ENCODE data around the gene AHSG. TPM values are rescaled to one million over a fixed set of nuclear protein-coding genes. Genes with fewer than 3 reads are reported as not detected.

AHSG gene
- total and polyA plus RNA-seq, 2 donors (not counting 3 experiments of a cell fraction or from before 2014, with no cell fraction given), result not detected

GRCh38 chr3:186640929-186641328, 28.1 kb downstream of the AHSG start:
- Histone ChIP-seq H3K4me2 (ENCODE audit: insufficient read depth, low read length) (no peak overlapping the region), H3K9ac (replicated peaks; ENCODE audit: extremely low read depth, insufficient read depth, low read length) (no peak overlapping the region), H2AFZ (ENCODE audit: low read depth, low read length) (no peak overlapping the region), H3K9me1 (replicated peaks; ENCODE audit: control insufficient read depth, extremely low read depth, insufficient read depth, low read length) (no peaks in the 10 kb centered on the region), H3K4me3 (replicated peaks in 1 of 3; ENCODE audit: insufficient read depth in 1 of 3, low read depth in 1 of 3, low read length in 3 of 3) (no peak overlapping the region), H4K20me1 (replicated peaks; ENCODE audit: control insufficient read depth, extremely low read depth, insufficient read depth, low read length) (no peaks in the 10 kb centered on the region), H3K79me2 (ENCODE audit: control insufficient read depth, insufficient read depth, low read length) (no peaks in the 10 kb centered on the region), H3K4me1 (ENCODE audit: control insufficient read depth, extremely low read depth, insufficient read depth, low read length) (no peaks in the 10 kb centered on the region), H3K36me3 (ENCODE audit: control insufficient read depth in 2 of 2, extremely low read depth in 1 of 2, insufficient read depth in 2 of 2, low read length in 2 of 2) (no peaks in the 10 kb centered on the region), H3K27ac (ENCODE audit: insufficient read depth, low read depth, low read length) (no peak overlapping the region), H3K9me3 (replicated peaks; ENCODE audit: control insufficient read depth, insufficient read depth, low read length) (no peaks in the 10 kb centered on the region), H3K27me3 (ENCODE audit: control insufficient read depth in 2 of 2, insufficient read depth in 2 of 2, low read length in 2 of 2) (peaks cover 0 to 3% of the 10 kb centered on the region in 2 experiments)
- dilution Hi-C loops (cut with MboI; ENCODE audit: extremely low pct_ligation_motif_present, low sequenced_read_pairs), result no loop called here
- DNase-seq (ENCODE audit: low read depth, low spot score) (no peak), FAIRE-seq (no peak)
- ChIA-PET POLR2A (interaction anchor here (0.5 kb wide), 1 partner anchor 120 kb away, joined by 4 read pairs; no protein-coding TSS in a partner anchor), CTCF (no interaction called here)
- intact Hi-C loops (cut with micrococcal nuclease), result no loop called here
- no TSS peak for BruUV-seq (replicated peaks)
- TF ChIP-seq MYC (IDR thresholded peaks at IDR 0.05; ENCODE audit: low read depth, low read length) (no peak), EZH2 (IDR thresholded peaks at IDR 0.05; ENCODE audit: borderline replicate concordance, low read depth, low read length, severe bottlenecking) (no peak), MAX (IDR thresholded peaks at IDR 0.05; ENCODE audit: insufficient read depth, insufficient read length) (no peak)

GRCh38 chr3:186642014-186642413, 29.2 kb downstream of the AHSG start:
- Histone ChIP-seq H3K9me1 (replicated peaks; ENCODE audit: control insufficient read depth, extremely low read depth, insufficient read depth, low read length) (no peaks in the 10 kb centered on the region), H2AFZ (ENCODE audit: low read depth, low read length) (no peak overlapping the region), H3K27me3 (ENCODE audit: control insufficient read depth in 2 of 2, insufficient read depth in 2 of 2, low read length in 2 of 2) (peaks cover 0 to 3% of the 10 kb centered on the region in 2 experiments), H4K20me1 (replicated peaks; ENCODE audit: control insufficient read depth, extremely low read depth, insufficient read depth, low read length) (no peaks in the 10 kb centered on the region), H3K4me2 (ENCODE audit: insufficient read depth, low read length) (no peak overlapping the region), H3K4me1 (ENCODE audit: control insufficient read depth, extremely low read depth, insufficient read depth, low read length) (no peaks in the 10 kb centered on the region), H3K9me3 (replicated peaks; ENCODE audit: control insufficient read depth, insufficient read depth, low read length) (no peaks in the 10 kb centered on the region), H3K79me2 (ENCODE audit: control insufficient read depth, insufficient read depth, low read length) (no peaks in the 10 kb centered on the region), H3K4me3 (replicated peaks in 1 of 3; ENCODE audit: insufficient read depth in 1 of 3, low read depth in 1 of 3, low read length in 3 of 3) (no peak overlapping the region), H3K9ac (replicated peaks; ENCODE audit: extremely low read depth, insufficient read depth, low read length) (no peak overlapping the region), H3K36me3 (ENCODE audit: control insufficient read depth in 2 of 2, extremely low read depth in 1 of 2, insufficient read depth in 2 of 2, low read length in 2 of 2) (no peaks in the 10 kb centered on the region), H3K27ac (ENCODE audit: insufficient read depth, low read depth, low read length) (no peak overlapping the region)
- CTCF ChIA-PET, result interaction anchor here (1.0 to 1.3 kb wide), 2 partner anchors 25 to 27 kb away, joined by 3 to 5 read pairs; no protein-coding TSS in a partner anchor
- dilution Hi-C loops (cut with MboI; ENCODE audit: extremely low pct_ligation_motif_present, low sequenced_read_pairs) (no loop called here), intact Hi-C loops (cut with micrococcal nuclease) (no loop called here)
- POLR2A ChIA-PET, result no interaction called here
- no TSS peak for BruUV-seq (replicated peaks)
- DNase-seq (ENCODE audit: low read depth, low spot score) (no peak), FAIRE-seq (no peak)
- no peak for TF ChIP-seq POLR2A (IDR thresholded peaks at IDR 0.05; ENCODE audit: low read depth, low read length)
- no peak for TF ChIP-seq POLR2AphosphoS5 (IDR thresholded peaks at IDR 0.05; ENCODE audit: insufficient read depth, low read depth, low read length)
- no peak for TF ChIP-seq EZH2 (IDR thresholded peaks at IDR 0.05; ENCODE audit: borderline replicate concordance, low read depth, low read length, severe bottlenecking)
- no peak for TF ChIP-seq JUN (IDR thresholded peaks at IDR 0.05; ENCODE audit: borderline replicate concordance, insufficient read depth, insufficient read length, low read depth)
- TF ChIP-seq FOS (IDR thresholded peaks at IDR 0.05; ENCODE audit: borderline replicate concordance, insufficient read depth, low read length), result no peak
- TF ChIP-seq MYC (IDR thresholded peaks at IDR 0.05; ENCODE audit: low read depth, low read length), result no peak
- TF ChIP-seq GATA2 (IDR thresholded peaks at IDR 0.05; ENCODE audit: insufficient read depth, insufficient read length, low read depth, low read length), result no peak
- TF ChIP-seq CTCF (IDR thresholded peaks at IDR 0.05; ENCODE audit: extremely low read depth in 1 of 2, insufficient read depth in 1 of 2, low read depth in 1 of 2, low read length in 2 of 2), result no peak
- TF ChIP-seq MAX (IDR thresholded peaks at IDR 0.05; ENCODE audit: insufficient read depth, insufficient read length), result no peak
